IMR-90 (cell line): ENCODE data around the gene FRAS1. TPM values are rescaled to one million over a fixed set of nuclear protein-coding genes. Genes with fewer than 3 reads are reported as not detected.

Source experiments
- ATAC-seq: fragments of 200-7000 bp; cut with Tn5 transposase; 2 replicates; pipeline ENCODE4 v1.9.1; 2020; ENCODE audit warnings: low read depth, mild to moderate bottlenecking, moderate library complexity
- BruUV-seq: library from RNA; stranded (reverse); fragments of 400-500 nt; replicated peaks from 2 replicates; lab custom pipeline; 2021; lab: Mats Ljungman, UMichigan
- CTCF ChIA-PET: fragments of 300-600 bp; formaldehyde crosslinking; extraction: SDS; loops from one replicate; lab custom pipeline; 2021; ENCODE audit warnings: antibody characterized with exemption; lab: Yijun Ruan, JAX
- POLR2A ChIA-PET: fragments of 300-600 bp; sonication (Branson Sonifier 250); formaldehyde crosslinking; loops from one replicate; lab custom pipeline; 2022; ENCODE audit warnings: antibody characterized with exemption; ENCODE audit not compliant: unreplicated experiment; lab: Charles Lee
- DNase-seq: peaks from one replicate; pipeline ENCODE4 v3.0.0; 2013
- H2AFZ ChIP-seq: replicated peaks from 2 replicates; pipeline ENCODE3; 2013; ENCODE audit warnings: low read length, mild to moderate bottlenecking; ENCODE audit not compliant: poor library complexity
- H2AK5ac ChIP-seq: 2 replicates; pipeline ENCODE4 v1.6.1; 2013; ENCODE audit warnings: low read depth, low read length, inconsistent platforms
- H2AK9ac ChIP-seq: replicated peaks from 2 replicates; pipeline ENCODE3; 2013; ENCODE audit warnings: mild to moderate bottlenecking, low read depth, low read length, moderate library complexity; ENCODE audit not compliant: poor library complexity
- H2BK120ac ChIP-seq: 2 replicates; pipeline ENCODE4 v1.6.1; 2013; ENCODE audit warnings: low read depth, low read length, inconsistent platforms
- H2BK15ac ChIP-seq: 3 replicates; pipeline ENCODE4 v1.6.1; 2013; ENCODE audit warnings: low read depth, low read length, inconsistent platforms
- H2BK20ac ChIP-seq: 2 replicates; pipeline ENCODE4 v1.6.1; 2013; ENCODE audit warnings: low read depth, mild to moderate bottlenecking, inconsistent platforms, low read length, moderate library complexity
- H2BK5ac ChIP-seq: 2 replicates; pipeline ENCODE4 v1.6.1; 2013; ENCODE audit warnings: mild to moderate bottlenecking, low read depth, low read length, inconsistent platforms; ENCODE audit not compliant: poor library complexity, severe bottlenecking
- H3K14ac ChIP-seq: replicated peaks from 2 replicates; pipeline ENCODE4 v1.6.1; 2013; ENCODE audit warnings: low read depth, low read length, inconsistent platforms
- H3K18ac ChIP-seq: 2 replicates; pipeline ENCODE4 v1.6.1; 2013; ENCODE audit warnings: low read depth, low read length, control low read depth
- H3K23ac ChIP-seq: 2 replicates; pipeline ENCODE4 v1.6.1; 2013; ENCODE audit warnings: low read depth, low read length, inconsistent platforms
- H3K27ac ChIP-seq: 2 replicates; pipeline ENCODE4 v1.5.1; 2013; ENCODE audit warnings: mild to moderate bottlenecking, control low read depth, low read length; ENCODE audit not compliant: insufficient read depth
- H3K27me3 ChIP-seq: 2 replicates; pipeline ENCODE4 v1.6.1; 2013; ENCODE audit warnings: low read length; ENCODE audit not compliant: control insufficient read depth, insufficient read depth
- H3K36me3 ChIP-seq: 2 replicates; pipeline ENCODE4 v1.6.1; 2013; ENCODE audit warnings: low read length, mixed read lengths; ENCODE audit not compliant: control insufficient read depth, insufficient read depth
- H3K4ac ChIP-seq: 2 replicates; pipeline ENCODE4 v1.6.1; 2013; ENCODE audit warnings: low read depth, low read length, inconsistent platforms
- H3K4me1 ChIP-seq: 2 replicates; pipeline ENCODE4 v1.6.1; 2013; ENCODE audit warnings: low read length, mixed read lengths; ENCODE audit not compliant: control insufficient read depth, insufficient read depth
- H3K4me2 ChIP-seq: 2 replicates; pipeline ENCODE4 v1.6.1; 2013; ENCODE audit warnings: low read depth, mild to moderate bottlenecking, control low read depth, low read length, moderate library complexity
- H3K4me3 ChIP-seq: 2 replicates; pipeline ENCODE4 v1.5.1; 2013; ENCODE audit warnings: low read depth, mild to moderate bottlenecking, control low read depth, low read length, moderate library complexity; ENCODE audit not compliant: insufficient read depth
- H3K56ac ChIP-seq: 2 replicates; pipeline ENCODE4 v1.6.1; 2013; ENCODE audit warnings: low read length, inconsistent platforms; ENCODE audit not compliant: insufficient read depth; ENCODE audit errors: extremely low read depth
- H3K79me1 ChIP-seq, 2 experiments: 2 replicates each; pipeline ENCODE4 v1.6.1; 2013; ENCODE audit warnings: low read length in 2 of 2, inconsistent platforms in 1 of 2, low read depth in 1 of 2
- H3K9ac ChIP-seq: 2 replicates; pipeline ENCODE4 v1.6.1; 2013; ENCODE audit warnings: low read depth, low read length, control low read depth
- H3K9me1 ChIP-seq: 2 replicates; pipeline ENCODE4 v1.6.1; 2013; ENCODE audit warnings: low read length, inconsistent platforms; ENCODE audit not compliant: insufficient read depth
- H3K9me3 ChIP-seq: 2 replicates; pipeline ENCODE4 v1.6.1; 2013; ENCODE audit warnings: low read length; ENCODE audit not compliant: control insufficient read depth, insufficient read depth
- H4K20me1 ChIP-seq: 2 replicates; pipeline ENCODE4 v1.6.1; 2013; ENCODE audit warnings: low read length, inconsistent platforms; ENCODE audit not compliant: insufficient read depth
- H4K5ac ChIP-seq: 2 replicates; pipeline ENCODE4 v1.6.1; 2013; ENCODE audit warnings: mild to moderate bottlenecking, low read depth, low read length, control low read depth
- H4K8ac ChIP-seq, 2 experiments: 2 replicates each; pipeline ENCODE4 v1.6.1; 2013; ENCODE audit warnings: low read depth in 2 of 2, low read length in 2 of 2, control low read depth in 1 of 2, inconsistent platforms in 1 of 2
- H4K91ac ChIP-seq: 2 replicates; pipeline ENCODE4 v1.6.1; 2013; ENCODE audit warnings: low read depth, low read length, inconsistent platforms; ENCODE audit not compliant: insufficient read depth
- MAFK ChIP-seq: IDR thresholded peaks from 2 replicates; pipeline ENCODE4 v1.6.1; 2012; ENCODE audit warnings: low read depth, low read length, improper control_type of control experiment
- MXI1 ChIP-seq: IDR thresholded peaks from 2 replicates; pipeline ENCODE4 v1.6.1; 2012; ENCODE audit warnings: low read depth, mild to moderate bottlenecking, low read length, moderate library complexity, borderline replicate concordance
- WGBS, 2 experiments: methylation state at CpG; one replicate each; pipeline versions ENCODE4 v1.1.5 to v1.1.7; 2013; ENCODE audit warnings: missing lambda C conversion rate in 2 of 2; ENCODE audit not compliant: insufficient read length in 1 of 2; ENCODE audit errors: extremely low coverage in 2 of 2; 5-methylcytosine and 5-hydroxymethylcytosine counted together
- dilution Hi-C: fragments of 300-500 bp; cut with HindIII; formaldehyde crosslinking; loops from one replicate; pipeline ENCODE4 v1.14.3; 2018; ENCODE audit warnings: low sequenced_read_pairs; ENCODE audit not compliant: unreplicated experiment
- in situ Hi-C: fragments of 300-500 bp; cut with MboI; formaldehyde crosslinking; loops from 3 replicates; pipeline ENCODE4 v1.14.3; 2019; ENCODE audit warnings: low sequenced_read_pairs, inconsistent platforms, mixed read lengths
- intact Hi-C: fragments of 100-400 bp; cut with micrococcal nuclease; formaldehyde crosslinking; loops from 2 replicates; pipeline ENCODE4 v1.10.0; 2022
- polyA plus RNA-seq, 3 experiments: library from polyadenylated mRNA; depleted of rRNA; stranded (reverse); fragments of >200 nt; gene quantifications; 2 replicates each; pipeline ENCODE4 v1.2.3, GENCODE V29; 2012; ENCODE audit warnings: low replicate concordance in 1 of 3
- total RNA-seq: library from RNA; depleted of rRNA; stranded (reverse); fragments of >200 nt; gene quantifications from 2 replicates; pipeline ENCODE4 v1.2.3, GENCODE V29; 2012

FRAS1 gene
- total and polyA plus RNA-seq, 2 of the 4 experiments (the other 2 are of a cell fraction), result under 0.01 to 0.03 TPM

DNA sequence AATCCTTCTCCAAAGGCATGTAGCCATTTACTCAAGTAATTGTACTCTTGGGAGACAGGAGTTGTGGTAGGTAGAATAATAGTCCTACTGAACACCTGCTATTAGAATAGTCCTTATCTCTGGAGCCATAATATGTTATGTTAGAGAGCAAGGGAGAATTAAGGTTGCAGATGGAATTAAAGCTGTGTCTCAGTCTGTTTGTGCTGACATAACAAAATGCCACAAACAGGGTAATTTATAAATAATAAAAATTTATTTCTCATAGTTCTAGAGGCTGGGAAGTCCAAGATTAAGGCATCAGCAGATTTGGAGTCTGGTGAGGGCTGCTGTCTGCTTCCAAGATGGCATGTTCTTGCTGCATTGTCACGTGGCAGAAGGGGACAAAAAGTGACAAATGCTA, 24.2 kb upstream of the FRAS1 start:
- H2BK5ac ChIP-seq, result no peak overlapping the region
- no peak overlapping the region for H2AFZ ChIP-seq
- dilution Hi-C loops, result no loop called here
- no peak overlapping the region for H3K56ac ChIP-seq
- BruUV-seq, result no TSS peak
- H3K4ac ChIP-seq, result no peak overlapping the region
- no peak overlapping the region for H2AK9ac ChIP-seq
- no peak overlapping the region for H3K4me2 ChIP-seq
- no peak overlapping the region for H3K23ac ChIP-seq
- no peaks in the 10 kb centered on the region for H3K36me3 ChIP-seq
- H2AK5ac ChIP-seq, result no peak overlapping the region
- no peak overlapping the region for H4K8ac ChIP-seq
- no peaks in the 10 kb centered on the region for H3K79me1 ChIP-seq
- H4K5ac ChIP-seq, result no peak overlapping the region
- TF ChIP-seq MXI1 (no peak), MAFK (peak; percentile 69)
- H3K18ac ChIP-seq, result no peak overlapping the region
- no peak overlapping the region for H2BK120ac ChIP-seq
- no peaks in the 10 kb centered on the region for H3K9me1 ChIP-seq
- ATAC-seq (no peak), DNase-seq (no peak)
- no peaks in the 10 kb centered on the region for H3K4me1 ChIP-seq
- intact Hi-C loops, result no loop called here
- H3K14ac ChIP-seq, result no peak overlapping the region
- H3K9me3 ChIP-seq, result no peaks in the 10 kb centered on the region
- POLR2A ChIA-PET, result no interaction called here
- no CpG with 5 or more reads among the region's 1 CpG for WGBS, 2 experiments
- no peak overlapping the region for H3K4me3 ChIP-seq
- H3K9ac ChIP-seq, result no peak overlapping the region
- H3K27ac ChIP-seq, result no peak overlapping the region
- in situ Hi-C loops, result no loop called here
- H3K27me3 ChIP-seq, result no peaks in the 10 kb centered on the region
- no peaks in the 10 kb centered on the region for H4K20me1 ChIP-seq
- CTCF ChIA-PET, result no interaction called here
- no peak overlapping the region for H4K91ac ChIP-seq
- H2BK20ac ChIP-seq, result no peak overlapping the region
- H2BK15ac ChIP-seq, result no peak overlapping the region
